Spleen (tissue), 11 donors: ENCODE data around the gene FYB1. TPM values are rescaled to one million over a fixed set of nuclear protein-coding genes. Genes with fewer than 3 reads are reported as not detected.

Experiments used
- DNase-seq: peaks from one replicate; pipeline ENCODE4 v3.0.0-alpha.2; 2020
- H3K27ac ChIP-seq, 8 donors: fragments of 200-600 bp; sonication (generic) in 7 of 8; 1 replicate in 4 of 8; 2 replicates in 4 of 8; pipeline versions ENCODE4 v1.5.0 to v1.8.0; 2016 to 2021; ENCODE audit warnings: inconsistent platforms in 4 of 8, mild to moderate bottlenecking in 4 of 8, moderate library complexity in 1 of 8
- H3K27me3 ChIP-seq, 7 donors: fragments of 200-600 bp; sonication (generic) in 6 of 7; replicated peaks in 1 of 7; 1 replicate in 4 of 7; 2 replicates in 3 of 7; pipeline versions ENCODE4 v1.5.0 to v1.8.0; 2016 to 2021; ENCODE audit warnings: inconsistent platforms in 3 of 7, mild to moderate bottlenecking in 1 of 7
- H3K36me3 ChIP-seq, 6 donors: fragments of 200-600 bp; sonication (generic) in 5 of 6; 1 replicate in 4 of 6; 2 replicates in 2 of 6; pipeline versions ENCODE4 v1.5.0 to v1.8.0; 2016 to 2021; ENCODE audit warnings: inconsistent platforms in 2 of 6
- H3K4me1 ChIP-seq, 6 donors: fragments of 200-600 bp; sonication (generic) in 5 of 6; 1 replicate in 3 of 6; 2 replicates in 3 of 6; pipeline versions ENCODE4 v1.5.0 to v1.8.0; 2016 to 2021; ENCODE audit warnings: inconsistent platforms in 3 of 6
- H3K4me3 ChIP-seq, 8 donors: fragments of 200-600 bp; sonication (generic) in 7 of 8; 1 replicate in 4 of 8; 2 replicates in 4 of 8; pipeline versions ENCODE4 v1.5.0 to v1.8.0; 2016 to 2021; ENCODE audit warnings: inconsistent platforms in 4 of 8, mild to moderate bottlenecking in 4 of 8, moderate library complexity in 2 of 8
- H3K9me3 ChIP-seq, 8 donors: fragments of 200-600 bp; sonication (generic) in 7 of 8; 1 replicate in 4 of 8; 2 replicates in 4 of 8; pipeline versions ENCODE4 v1.5.0 to v1.8.0; 2016 to 2021; ENCODE audit warnings: inconsistent platforms in 4 of 8
- POLR2A ChIP-seq, 3 donors: fragments of 450-650 bp; IDR thresholded peaks; one replicate each; pipeline ENCODE4 v1.5.1; 2017; ENCODE audit warnings: antibody characterized with exemption in 3 of 3, mild to moderate bottlenecking in 1 of 3
- POLR2AphosphoS5 ChIP-seq, 3 donors: sonication (generic); formaldehyde crosslinking; IDR thresholded peaks; one replicate each; pipeline ENCODE4 v1.5.1; 2017; ENCODE audit warnings: antibody characterized with exemption in 3 of 3
- WGBS, 5 donors: extraction: QIAGEN DNeasy Blood & Tissue Kit in 3 of 5; methylation state at CpG; one replicate each; pipeline versions ENCODE4 v1.1.5 to v1.1.7; 2013 to 2018; 5-methylcytosine and 5-hydroxymethylcytosine counted together
- intact Hi-C: fragments of 100-400 bp; cut with DNase I; formaldehyde crosslinking; loops from one replicate; pipeline ENCODE4 v1.15.0; 2023; ENCODE audit warnings: low total_unique reads
- polyA plus RNA-seq, 3 donors: library from polyadenylated mRNA; stranded (reverse); fragments of 200-250 nt; gene quantifications; one replicate each; pipeline ENCODE4 v1.2.1, GENCODE V29; 2013
- total RNA-seq, 7 donors: library from RNA; depleted of rRNA in 3 of 7; stranded (reverse); fragments of >200 nt in 3 of 7; fragmentation: NEBNext Ultra II Directional in 4 of 7; extraction: Animal tissue kit (Norgen Biotek cat#: 25700) in 4 of 7; gene quantifications; one replicate each; pipeline versions ENCODE4 v1.1.0 to v1.2.1, GENCODE V29; 2016 to 2021
- TF ChIP-seq, protein P1 (sequence below), 11 experiments: fragments of 200-600 bp in 7 of 11; fragments of 450-650 bp in 4 of 11; sonication (generic) in 4 of 11; IDR thresholded peaks in 8 of 11; conservative IDR thresholded peaks in 3 of 11; 1 replicate in 7 of 11; 2 replicates in 4 of 11; pipeline versions ENCODE4 v1.4.0 to v1.8.0; 2016 to 2021; ENCODE audit warnings: antibody characterized with exemption in 11 of 11, inconsistent platforms in 4 of 11, mild to moderate bottlenecking in 1 of 11
- donor health status: healthy with polysubstance abuse.
- donor health status: DM: no; HTN: no; CAD: no; lungs with moderate emphysema.
- donor health status: DM: no; HTN: no; CAD: no.
- donor health status: Bipolar disorder and iron deficiency.
- donor health status: healthy.
- donor health status: DM: no; HTN: no; CAD: no.
- donor health status: DM: yes; HTN: yes; CAD: no.

The FYB1 gene
- total and polyA plus RNA-seq, 10 donors: 21.0 to 287 (median 200) TPM

DNA sequence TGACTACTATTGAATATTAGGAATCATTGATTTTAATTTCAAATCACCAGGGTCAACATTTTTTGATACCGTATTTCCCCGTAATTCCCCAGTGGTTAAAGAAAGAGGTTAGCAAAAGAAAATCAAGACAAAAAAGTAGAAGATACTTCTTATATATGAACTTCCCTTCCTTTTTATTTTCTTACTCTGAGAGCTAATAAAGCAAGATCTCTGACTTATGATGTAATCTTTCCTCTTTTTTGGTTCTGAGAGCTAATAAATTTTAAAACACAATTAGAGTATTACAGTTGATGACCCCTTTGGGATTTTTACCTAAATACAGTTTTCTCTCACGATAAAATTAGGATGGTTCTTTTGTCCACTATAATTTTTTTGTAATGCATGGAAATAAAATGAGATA lies 9.2 kb upstream of the FYB1 start:
- Histone ChIP-seq H3K4me3 (no peak overlapping the region), H3K36me3 (no peaks in the 10 kb centered on the region), H3K9me3 (no peaks in the 10 kb centered on the region), H3K27me3 (no peaks in the 10 kb centered on the region), H3K27ac (peak overlapping the region in 3 of 8 donors; percentile 6 to 24 (median 16)), H3K4me1 (peaks cover 0 to 50% (median 8%) of the 10 kb centered on the region in 6 donors)
- WGBS, 5 donors: 50 to 66% (median 60%) methylated on average over 3 of the region's 3 CpGs
- TF ChIP-seq POLR2A (IDR thresholded peaks at IDR 0.05) (no peak), POLR2AphosphoS5 (IDR thresholded peaks at IDR 0.05) (no peak)
- TF ChIP-seq, protein P1, sequence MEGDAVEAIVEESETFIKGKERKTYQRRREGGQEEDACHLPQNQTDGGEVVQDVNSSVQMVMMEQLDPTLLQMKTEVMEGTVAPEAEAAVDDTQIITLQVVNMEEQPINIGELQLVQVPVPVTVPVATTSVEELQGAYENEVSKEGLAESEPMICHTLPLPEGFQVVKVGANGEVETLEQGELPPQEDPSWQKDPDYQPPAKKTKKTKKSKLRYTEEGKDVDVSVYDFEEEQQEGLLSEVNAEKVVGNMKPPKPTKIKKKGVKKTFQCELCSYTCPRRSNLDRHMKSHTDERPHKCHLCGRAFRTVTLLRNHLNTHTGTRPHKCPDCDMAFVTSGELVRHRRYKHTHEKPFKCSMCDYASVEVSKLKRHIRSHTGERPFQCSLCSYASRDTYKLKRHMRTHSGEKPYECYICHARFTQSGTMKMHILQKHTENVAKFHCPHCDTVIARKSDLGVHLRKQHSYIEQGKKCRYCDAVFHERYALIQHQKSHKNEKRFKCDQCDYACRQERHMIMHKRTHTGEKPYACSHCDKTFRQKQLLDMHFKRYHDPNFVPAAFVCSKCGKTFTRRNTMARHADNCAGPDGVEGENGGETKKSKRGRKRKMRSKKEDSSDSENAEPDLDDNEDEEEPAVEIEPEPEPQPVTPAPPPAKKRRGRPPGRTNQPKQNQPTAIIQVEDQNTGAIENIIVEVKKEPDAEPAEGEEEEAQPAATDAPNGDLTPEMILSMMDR (IDR thresholded peaks at IDR 0.05 in 8 of 11, conservative IDR thresholded peaks at IDR 0.05 in 3 of 11): no peak
- intact Hi-C loops: no loop called here
- no peak for DNase-seq

DNA sequence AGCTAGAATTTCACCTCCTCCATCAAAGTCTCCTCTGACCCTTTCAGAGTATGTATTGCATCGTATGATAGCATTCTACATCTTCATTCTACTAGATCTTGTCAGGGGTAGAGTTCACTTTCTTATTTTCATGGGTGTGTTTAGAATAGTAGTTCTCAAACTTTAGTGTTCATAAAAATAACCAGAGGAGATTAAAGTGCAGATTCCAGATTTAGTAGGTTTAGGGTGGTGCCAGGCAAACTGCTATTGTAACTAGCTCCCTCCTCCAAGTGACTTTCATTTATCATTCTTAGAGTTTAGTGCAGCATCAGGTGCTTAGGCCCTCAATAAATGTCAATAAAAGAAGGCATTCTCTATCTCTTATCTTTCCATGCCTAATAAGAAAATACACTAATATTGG lies 7.2 kb upstream of the FYB1 start:
- Histone ChIP-seq H3K36me3 (no peaks in the 10 kb centered on the region), H3K4me1 (peaks cover 0 to 60% (median 8%) of the 10 kb centered on the region in 6 donors), H3K4me3 (no peak overlapping the region), H3K27ac (no peak overlapping the region), H3K27me3 (no peaks in the 10 kb centered on the region), H3K9me3 (no peaks in the 10 kb centered on the region)
- intact Hi-C loops: no loop called here
- TF ChIP-seq, protein P1 (IDR thresholded peaks at IDR 0.05 in 8 of 11, conservative IDR thresholded peaks at IDR 0.05 in 3 of 11): no peak
- no peak for TF ChIP-seq POLR2AphosphoS5 (IDR thresholded peaks at IDR 0.05)
- no peak for TF ChIP-seq POLR2A (IDR thresholded peaks at IDR 0.05)
- DNase-seq: no peak
- WGBS, 5 donors: 83 to 94% (median 92%) methylated on average over 1 of the region's 1 CpG

DNA sequence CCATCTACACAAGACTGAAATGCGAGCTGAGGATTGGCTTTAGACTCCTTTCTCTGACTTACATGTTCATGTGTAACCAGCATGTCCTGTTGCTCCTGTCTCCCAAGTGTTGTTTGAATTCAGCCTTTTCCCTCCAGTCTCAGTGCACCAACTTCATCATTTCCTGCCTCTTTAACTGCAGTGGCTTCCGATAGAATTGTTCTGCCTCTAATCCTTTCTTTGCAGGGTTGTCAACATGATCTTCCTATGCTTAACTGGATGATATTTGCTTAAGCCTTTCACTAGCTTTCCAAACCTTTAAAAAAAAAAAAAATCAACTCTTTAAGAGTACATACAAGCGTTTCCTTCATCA lies 6.7 kb upstream of the FYB1 start:
- no peaks in the 10 kb centered on the region for H3K36me3 ChIP-seq
- intact Hi-C loops: no loop called here

DNA sequence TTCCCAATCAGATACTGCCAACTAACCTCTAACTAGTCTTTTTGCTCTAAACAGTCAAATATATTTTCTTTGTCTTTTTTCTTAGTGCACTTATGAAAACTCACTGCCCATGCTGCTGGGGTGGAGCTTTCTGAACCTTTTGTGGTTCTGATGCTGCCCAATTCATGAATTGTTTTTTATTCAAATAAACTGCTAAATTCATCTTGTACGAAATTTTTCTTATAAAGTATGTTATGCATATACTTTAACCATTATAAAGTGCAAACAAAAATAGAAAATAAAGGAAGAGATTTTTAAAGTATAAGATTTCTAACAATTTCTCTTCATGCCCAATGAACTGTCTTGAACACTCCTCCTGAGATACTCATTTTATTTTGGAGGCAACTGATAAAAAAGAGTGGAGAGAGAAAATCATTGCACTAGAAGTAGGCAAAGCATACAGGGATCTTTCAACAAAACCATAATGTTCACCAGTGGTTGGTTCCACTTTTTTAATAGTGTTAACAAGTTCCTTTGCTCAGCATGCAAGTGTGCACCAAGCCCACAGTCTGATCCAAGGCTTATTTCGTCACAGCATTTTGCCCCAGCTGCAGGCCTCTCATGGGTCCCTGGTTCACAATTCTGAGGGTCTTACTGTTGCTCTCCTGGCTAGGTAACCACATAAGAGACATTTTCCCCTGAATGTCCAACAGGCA lies 6.2 kb upstream of the FYB1 start:
- Histone ChIP-seq H3K36me3 (no peaks in the 10 kb centered on the region), H3K27me3 (no peaks in the 10 kb centered on the region), H3K27ac (peak overlapping the region in 1 of 8 donors; percentile 88), H3K4me1 (peaks cover 0 to 57% (median 8%) of the 10 kb centered on the region in 6 donors), H3K9me3 (no peaks in the 10 kb centered on the region), H3K4me3 (no peak overlapping the region)
- 64 to 83% (median 72%) methylated on average over 2 of the region's 2 CpGs for WGBS, 5 donors
- intact Hi-C loops: no loop called here
- no peak for TF ChIP-seq POLR2AphosphoS5 (IDR thresholded peaks at IDR 0.05)
- DNase-seq: no peak

More for the DNA sequence above, 6.7 kb upstream of the FYB1 start:
- DNase-seq: no peak
- Histone ChIP-seq H3K27ac (peak overlapping the region in 1 of 8 donors; percentile 88), H3K27me3 (no peaks in the 10 kb centered on the region), H3K9me3 (no peaks in the 10 kb centered on the region), H3K4me3 (no peak overlapping the region), H3K4me1 (peaks cover 0 to 56% (median 8%) of the 10 kb centered on the region in 6 donors)
- WGBS, 5 donors: 67 to 83% (median 77%) methylated on average over 3 of the region's 3 CpGs
- no peak for TF ChIP-seq POLR2AphosphoS5 (IDR thresholded peaks at IDR 0.05)

DNA sequence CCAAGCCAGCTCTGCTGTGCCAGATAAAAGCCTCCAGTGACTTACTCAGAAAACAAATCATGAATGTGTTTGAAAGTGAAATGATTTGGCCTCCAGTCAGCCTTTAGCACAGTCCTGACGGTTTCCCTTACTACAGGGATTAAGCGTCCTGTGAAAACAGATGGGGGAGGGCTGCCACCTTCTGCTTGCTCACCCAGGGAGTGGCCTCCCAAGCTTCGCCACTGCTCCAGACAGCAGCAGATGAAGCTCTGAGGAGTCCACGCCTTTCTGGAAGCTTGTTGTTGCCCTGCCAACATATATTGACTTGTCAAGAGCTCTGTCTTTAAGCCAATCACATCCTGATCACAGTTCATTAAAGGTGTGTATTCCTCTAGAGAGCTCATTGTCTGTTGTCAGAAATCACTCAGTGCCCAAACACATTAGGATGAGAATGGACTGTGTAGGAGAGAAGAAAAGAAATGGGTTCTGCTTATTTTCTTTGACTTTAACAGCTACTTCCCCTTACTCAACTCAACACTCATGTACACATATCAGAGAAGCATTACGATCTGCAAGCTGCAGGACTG lies 4.9 kb upstream of the FYB1 start:
- Histone ChIP-seq H3K4me1 (peaks cover 0 to 68% (median 10%) of the 10 kb centered on the region in 6 donors), H3K27ac (peak overlapping the region in 7 of 8 donors; percentile 3 to 88 (median 79)), H3K36me3 (no peaks in the 10 kb centered on the region), H3K27me3 (no peaks in the 10 kb centered on the region), H3K4me3 (peak overlapping the region in 1 of 8 donors; percentile 24), H3K9me3 (no peaks in the 10 kb centered on the region)
- WGBS, 5 donors: 53 to 72% (median 63%) methylated on average over 5 of the region's 5 CpGs
- DNase-seq: no peak
- intact Hi-C loops: no loop called here
- no peak for TF ChIP-seq POLR2AphosphoS5 (IDR thresholded peaks at IDR 0.05)
- TF ChIP-seq, protein P1 (IDR thresholded peaks at IDR 0.05 in 8 of 11, conservative IDR thresholded peaks at IDR 0.05 in 3 of 11): no peak
- no peak for TF ChIP-seq POLR2A (IDR thresholded peaks at IDR 0.05)
